OCI-LY7 (cell line): ENCODE data around the gene IFIT1B. TPM values are rescaled to one million over a fixed set of nuclear protein-coding genes. Genes with fewer than 3 reads are reported as not detected.
"Not testable (repeated sequence)": the region's sequence is repeated elsewhere in the genome, so short reads cannot be mapped to it uniquely, and the experiment has no call there.

Source experiments
- BruUV-seq: library from RNA; stranded (reverse); fragments of 400-500 nt; replicated peaks from 2 replicates; lab custom pipeline; 2021; lab: Mats Ljungman, UMichigan
- CTCF ChIA-PET: fragments of 300-600 bp; sonication (Branson Sonifier 250); formaldehyde crosslinking; loops from one replicate; lab custom pipeline; 2022; ENCODE audit warnings: antibody characterized with exemption; ENCODE audit not compliant: unreplicated experiment; lab: Charles Lee
- POLR2A ChIA-PET: fragments of 300-600 bp; sonication (Branson Sonifier 250); formaldehyde crosslinking; loops from one replicate; lab custom pipeline; 2022; ENCODE audit warnings: antibody characterized with exemption; lab: Charles Lee
- DNase-seq: peaks from one replicate; pipeline ENCODE4 v3.0.0-alpha.2; 2015; ENCODE audit warnings: low spot score
- H2AFZ ChIP-seq: fragments of 200-600 bp; sonication (generic), shearing (Covaris generic); 2 replicates; pipeline ENCODE4 v1.6.1; 2014; ENCODE audit warnings: mild to moderate bottlenecking, antibody characterized with exemption, low read length, moderate library complexity
- H3K27ac ChIP-seq: fragments of 200-600 bp; sonication (generic); 2 replicates; pipeline ENCODE4 v1.5.1; 2014; ENCODE audit warnings: mixed run types, low read depth, mild to moderate bottlenecking, moderate library complexity, low read length, inconsistent platforms; ENCODE audit not compliant: poor library complexity, severe bottlenecking
- H3K36me3 ChIP-seq: fragments of 200-600 bp; sonication (generic); 2 replicates; pipeline ENCODE4 v1.6.1; 2014; ENCODE audit warnings: mild to moderate bottlenecking, antibody characterized with exemption, low read length, moderate library complexity, mixed read lengths; ENCODE audit not compliant: insufficient read depth
- H3K4me1 ChIP-seq: fragments of 200-600 bp; sonication (generic); 2 replicates; pipeline ENCODE4 v1.5.1; 2014; ENCODE audit warnings: mild to moderate bottlenecking, low read length; ENCODE audit not compliant: insufficient read depth, poor library complexity, severe bottlenecking
- H3K4me2 ChIP-seq: fragments of 200-600 bp; sonication (generic); 2 replicates; pipeline ENCODE4 v1.6.1; 2014; ENCODE audit warnings: mild to moderate bottlenecking, low read length
- H3K4me3 ChIP-seq: fragments of 200-600 bp; sonication (generic); 2 replicates; pipeline ENCODE4 v1.5.1; 2014; ENCODE audit warnings: mild to moderate bottlenecking, low read depth, low read length; ENCODE audit not compliant: poor library complexity, severe bottlenecking
- H3K79me2 ChIP-seq: fragments of 200-600 bp; sonication (generic); 2 replicates; pipeline ENCODE4 v1.6.1; 2016; ENCODE audit warnings: low read depth, mild to moderate bottlenecking, low read length, moderate library complexity, mixed read lengths; ENCODE audit not compliant: insufficient read depth
- H3K9me2 ChIP-seq: fragments of 200-600 bp; sonication (generic); 2 replicates; pipeline ENCODE4 v1.6.1; 2016; ENCODE audit warnings: mild to moderate bottlenecking, low read length, mixed read lengths; ENCODE audit not compliant: insufficient read depth
- H3K9me3 ChIP-seq: fragments of 200-600 bp; sonication (generic); 2 replicates; pipeline ENCODE4 v1.6.1; 2014; ENCODE audit warnings: mild to moderate bottlenecking, mixed run types, low read length, mixed read lengths
- H4K20me1 ChIP-seq: fragments of 200-600 bp; sonication (generic); 2 replicates; pipeline ENCODE4 v1.6.1; 2014; ENCODE audit warnings: mild to moderate bottlenecking, antibody characterized with exemption, low read length, moderate library complexity, mixed read lengths; ENCODE audit not compliant: insufficient read depth
- CTCF ChIP-seq: fragments of 200-600 bp; sonication (generic); conservative IDR thresholded peaks from 2 replicates; pipeline ENCODE4 v1.5.1; 2014; ENCODE audit warnings: mild to moderate bottlenecking, antibody characterized with exemption, low read length, moderate library complexity, mixed read lengths
- EZH2phosphoT487 ChIP-seq: fragments of 200-600 bp; sonication (generic); IDR thresholded peaks from 2 replicates; pipeline ENCODE4 v1.6.1; 2018; ENCODE audit warnings: low read depth, borderline replicate concordance, mild to moderate bottlenecking, mixed run types, antibody characterized with exemption, low read length, moderate library complexity, mixed read lengths
- intact Hi-C: fragments of 100-400 bp; cut with micrococcal nuclease; formaldehyde crosslinking; loops from one replicate; pipeline ENCODE4 v1.10.0; 2022; ENCODE audit not compliant: unreplicated experiment
- total RNA-seq, 2 experiments: library from RNA; depleted of rRNA in 1 of 2; stranded (reverse); fragments of >200 nt in 1 of 2; shearing (Covaris generic) in 1 of 2; gene quantifications; 2 replicates each; pipeline ENCODE4 v1.2.3, GENCODE V29; 2014 to 2022

Gene IFIT1B
- total RNA-seq, 2 experiments from 2014 or later = not detected

- ChIA-PET CTCF (no interaction called here), POLR2A (interaction anchor here (0.6 kb wide), 1 partner anchor 196 kb away, joined by 3 read pairs; no protein-coding TSS in a partner anchor)
- Histone ChIP-seq H4K20me1 (no peaks in the 10 kb centered on the region), H3K4me3 (no peak overlapping the region), H3K9me2 (no peaks in the 10 kb centered on the region), H3K4me2 (no peak overlapping the region), H3K36me3 (no peaks in the 10 kb centered on the region), H3K4me1 (no peaks in the 10 kb centered on the region), H3K27ac (no peak overlapping the region), H3K9me3 (no peaks in the 10 kb centered on the region), H3K79me2 (no peaks in the 10 kb centered on the region), H2AFZ (no peak overlapping the region)
- TF ChIP-seq EZH2phosphoT487 = no peak
- no peak for TF ChIP-seq CTCF
- intact Hi-C loops = no loop called here
- no TSS peak for BruUV-seq
- DNase-seq = no peak
Measured at GRCh38 chr10:89347701-89348457, 30.0 kb upstream of the IFIT1B start.

DNA sequence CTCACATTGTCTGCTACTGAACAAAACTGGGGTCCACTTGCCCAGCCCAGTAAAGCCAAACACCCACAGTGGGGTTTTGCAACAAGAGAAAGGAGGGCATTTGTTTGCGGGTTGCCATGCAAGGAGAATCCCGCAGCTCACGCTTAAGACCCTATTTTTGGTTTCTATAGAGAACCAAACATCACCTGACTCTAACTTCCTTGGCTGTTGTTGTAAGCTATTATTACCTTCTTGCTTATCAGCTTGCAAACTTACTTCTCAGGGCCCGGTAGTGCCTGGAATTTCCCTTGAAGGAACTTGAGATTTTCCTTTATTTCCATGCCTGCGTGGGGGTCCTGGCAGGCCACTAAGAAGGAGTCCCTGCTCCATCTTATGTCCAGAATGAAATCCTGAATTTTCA, 29.4 kb upstream of the IFIT1B start:
- ChIA-PET POLR2A (no interaction called here), CTCF (no interaction called here)
- Histone ChIP-seq H3K36me3 (no peaks in the 10 kb centered on the region), H3K4me2 (no peak overlapping the region), H3K9me2 (no peaks in the 10 kb centered on the region), H2AFZ (no peak overlapping the region), H3K79me2 (no peaks in the 10 kb centered on the region), H4K20me1 (no peaks in the 10 kb centered on the region), H3K9me3 (no peaks in the 10 kb centered on the region), H3K27ac (no peak overlapping the region), H3K4me1 (no peaks in the 10 kb centered on the region), H3K4me3 (no peak overlapping the region)
- TF ChIP-seq CTCF (no peak), EZH2phosphoT487 (no peak)
- DNase-seq = no peak
- BruUV-seq = no TSS peak
- intact Hi-C loops = no loop called here

GRCh38 chr10:89348975-89349374, 28.9 kb upstream of the IFIT1B start:
- H3K27ac ChIP-seq = no peak overlapping the region
- no peak overlapping the region for H2AFZ ChIP-seq
- intact Hi-C loops = no loop called here
- H3K4me1 ChIP-seq = no peaks in the 10 kb centered on the region
- H3K36me3 ChIP-seq = no peaks in the 10 kb centered on the region
- H3K4me2 ChIP-seq = no peak overlapping the region
- H3K79me2 ChIP-seq = no peaks in the 10 kb centered on the region
- CTCF ChIA-PET = no interaction called here
- no TSS peak for BruUV-seq
- TF ChIP-seq EZH2phosphoT487 (no peak), CTCF (no peak)
- no peak for DNase-seq
- H3K9me3 ChIP-seq = no peaks in the 10 kb centered on the region
- POLR2A ChIA-PET = no interaction called here
- no peaks in the 10 kb centered on the region for H4K20me1 ChIP-seq
- no peaks in the 10 kb centered on the region for H3K9me2 ChIP-seq
- no peak overlapping the region for H3K4me3 ChIP-seq

DNA sequence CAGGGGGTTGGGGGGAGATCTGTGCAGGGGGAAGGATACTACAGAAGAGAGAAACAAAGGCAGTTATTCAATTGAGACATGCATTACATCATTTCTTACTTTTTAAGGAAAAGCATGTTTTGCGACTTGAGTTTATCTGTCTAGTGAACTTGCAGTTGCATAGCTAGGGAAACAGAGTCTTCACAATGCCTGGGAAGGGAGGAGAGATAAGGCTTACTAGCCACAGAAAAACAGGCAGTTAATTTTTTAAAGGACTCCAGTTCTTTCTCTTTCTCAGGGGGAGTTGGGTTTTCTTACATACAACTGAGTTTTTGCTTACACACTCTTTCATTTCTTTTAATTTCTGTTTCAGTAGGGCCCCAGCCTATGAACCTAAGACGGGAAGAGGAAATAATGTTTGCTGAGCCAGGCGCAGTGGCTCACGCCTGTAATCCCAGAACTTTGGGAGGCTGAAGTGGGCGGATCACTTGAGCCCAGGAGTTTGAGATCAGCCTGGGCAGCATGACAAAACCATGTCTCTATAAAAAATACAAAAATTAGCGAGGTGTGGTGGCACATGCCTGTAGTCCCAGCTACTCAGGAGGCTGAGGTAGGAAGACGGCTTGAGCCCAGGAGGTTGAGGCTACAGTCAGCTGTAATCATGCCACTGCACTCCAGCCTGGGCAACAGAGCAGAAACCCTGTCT, 27.1 kb upstream of the IFIT1B start:
- H3K9me2 ChIP-seq, H3K9me3 ChIP-seq, H4K20me1 ChIP-seq, H3K4me1 ChIP-seq, H3K4me3 ChIP-seq, H3K36me3 ChIP-seq, H3K4me2 ChIP-seq, BruUV-seq, CTCF ChIA-PET, DNase-seq, H3K27ac ChIP-seq, H2AFZ ChIP-seq, intact Hi-C loops, H3K79me2 ChIP-seq: not testable (repeated sequence)
- POLR2A ChIA-PET = interaction anchor here (0.6 kb wide), 1 partner anchor 103 kb away, joined by 3 read pairs; no protein-coding TSS in a partner anchor
